H1 (cell line): ENCODE results near the gene SUCLG2. TPM values are rescaled to one million over a fixed set of nuclear protein-coding genes. Genes with fewer than 3 reads are reported as not detected.

Source experiments
- BACH1 ChIP-seq: IDR thresholded peaks from 2 replicates; pipeline ENCODE4 v1.6.1; 2012; ENCODE audit warnings: low read length, improper control_type of control experiment
- CBX8 ChIP-seq: fragments of 300-800, 300-1000 bp; sonication (generic); IDR thresholded peaks from 2 replicates; pipeline ENCODE4 v1.7.1; 2016; ENCODE audit warnings: low read depth, low read length, borderline replicate concordance
- CHD7 ChIP-seq: fragments of 300-600 bp; sonication (generic); IDR thresholded peaks from 2 replicates; pipeline ENCODE4 v1.7.1; 2012; ENCODE audit warnings: low read length, moderate library complexity, mild to moderate bottlenecking, inconsistent platforms; ENCODE audit not compliant: insufficient replicate concordance
- FOSL1 ChIP-seq: IDR thresholded peaks from 2 replicates; pipeline ENCODE4 v1.6.1; 2011; ENCODE audit warnings: mild to moderate bottlenecking, low read depth, low read length, moderate library complexity; ENCODE audit not compliant: insufficient read depth
- SUZ12 ChIP-seq: fragments of 200-600 bp; sonication (generic); IDR thresholded peaks from 2 replicates; pipeline ENCODE4 v1.6.1; 2012; ENCODE audit warnings: mild to moderate bottlenecking, inconsistent platforms, low read length, moderate library complexity, mixed read lengths
- polyA plus RNA-seq, 7 experiments: library from polyadenylated mRNA; depleted of rRNA in 3 of 7; stranded (reverse) in 5 of 7; unstranded in 2 of 7; fragments of >200 nt in 5 of 7; fragments of 200-250 nt in 2 of 7; gene quantifications; 1 replicate in 5 of 7; 2 replicates in 1 of 7; 4 replicates in 1 of 7; pipeline versions ENCODE4 v1.2.1 to v1.2.3, GENCODE V29; 2011 to 2013; ENCODE audit warnings: missing spikeins in 2 of 7, mixed read lengths in 2 of 7
- total RNA-seq: library from RNA; stranded (reverse); fragmentation: NEBNext Ultra II Directional; extraction: Animal tissue kit (Norgen Biotek cat#: 25700); gene quantifications from 2 replicates; pipeline ENCODE4 v1.2.1, GENCODE V29; 2021
- TF ChIP-seq, protein P1 (sequence below): IDR thresholded peaks from 2 replicates; pipeline ENCODE4 v1.6.1; 2012; ENCODE audit warnings: low read length, inconsistent platforms
- TF ChIP-seq, protein P2 (sequence below), 3 experiments: IDR thresholded peaks; 1 replicate in 2 of 3; 2 replicates in 1 of 3; pipeline versions ENCODE4 v1.5.1 to v1.6.1; 2011; ENCODE audit warnings: low read length in 3 of 3, mild to moderate bottlenecking in 3 of 3, inconsistent platforms in 2 of 3, low read depth in 1 of 3, moderate library complexity in 1 of 3; ENCODE audit not compliant: insufficient read depth in 1 of 3; ENCODE audit errors: control extremely low read depth in 1 of 3

Gene SUCLG2
- total and polyA plus RNA-seq, 2 of the 8 experiments (the other 6 are each of a cell fraction or from before 2014, with no cell fraction given): 12.9 to 46.2 TPM

DNA sequence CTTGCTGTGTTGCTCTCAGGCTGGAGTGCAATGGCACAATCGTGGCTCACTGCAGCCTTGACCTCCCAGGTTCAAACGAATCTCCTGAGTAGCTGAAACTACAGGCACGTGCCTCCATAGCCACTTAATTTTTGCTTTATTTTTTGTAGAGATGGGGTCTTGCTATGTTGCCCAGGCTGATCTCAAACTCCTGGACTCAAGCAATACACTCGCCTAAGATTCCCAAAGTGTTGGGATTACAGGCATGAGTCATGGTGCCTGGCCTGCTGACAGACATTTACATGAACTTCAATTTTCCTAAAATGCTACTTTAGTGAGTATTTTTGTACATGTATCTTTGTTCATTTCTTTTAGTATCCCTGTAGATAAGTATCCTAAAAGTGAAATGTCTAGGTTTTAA is 132.3 kb downstream of the SUCLG2 start (continued):
- TF ChIP-seq CHD7 (no peak), SUZ12 (no peak), CBX8 (no peak), FOSL1 (no peak), BACH1 (no peak)
- TF ChIP-seq, protein P1, sequence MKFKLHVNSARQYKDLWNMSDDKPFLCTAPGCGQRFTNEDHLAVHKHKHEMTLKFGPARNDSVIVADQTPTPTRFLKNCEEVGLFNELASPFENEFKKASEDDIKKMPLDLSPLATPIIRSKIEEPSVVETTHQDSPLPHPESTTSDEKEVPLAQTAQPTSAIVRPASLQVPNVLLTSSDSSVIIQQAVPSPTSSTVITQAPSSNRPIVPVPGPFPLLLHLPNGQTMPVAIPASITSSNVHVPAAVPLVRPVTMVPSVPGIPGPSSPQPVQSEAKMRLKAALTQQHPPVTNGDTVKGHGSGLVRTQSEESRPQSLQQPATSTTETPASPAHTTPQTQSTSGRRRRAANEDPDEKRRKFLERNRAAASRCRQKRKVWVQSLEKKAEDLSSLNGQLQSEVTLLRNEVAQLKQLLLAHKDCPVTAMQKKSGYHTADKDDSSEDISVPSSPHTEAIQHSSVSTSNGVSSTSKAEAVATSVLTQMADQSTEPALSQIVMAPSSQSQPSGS: no peak
- TF ChIP-seq, protein P2, sequence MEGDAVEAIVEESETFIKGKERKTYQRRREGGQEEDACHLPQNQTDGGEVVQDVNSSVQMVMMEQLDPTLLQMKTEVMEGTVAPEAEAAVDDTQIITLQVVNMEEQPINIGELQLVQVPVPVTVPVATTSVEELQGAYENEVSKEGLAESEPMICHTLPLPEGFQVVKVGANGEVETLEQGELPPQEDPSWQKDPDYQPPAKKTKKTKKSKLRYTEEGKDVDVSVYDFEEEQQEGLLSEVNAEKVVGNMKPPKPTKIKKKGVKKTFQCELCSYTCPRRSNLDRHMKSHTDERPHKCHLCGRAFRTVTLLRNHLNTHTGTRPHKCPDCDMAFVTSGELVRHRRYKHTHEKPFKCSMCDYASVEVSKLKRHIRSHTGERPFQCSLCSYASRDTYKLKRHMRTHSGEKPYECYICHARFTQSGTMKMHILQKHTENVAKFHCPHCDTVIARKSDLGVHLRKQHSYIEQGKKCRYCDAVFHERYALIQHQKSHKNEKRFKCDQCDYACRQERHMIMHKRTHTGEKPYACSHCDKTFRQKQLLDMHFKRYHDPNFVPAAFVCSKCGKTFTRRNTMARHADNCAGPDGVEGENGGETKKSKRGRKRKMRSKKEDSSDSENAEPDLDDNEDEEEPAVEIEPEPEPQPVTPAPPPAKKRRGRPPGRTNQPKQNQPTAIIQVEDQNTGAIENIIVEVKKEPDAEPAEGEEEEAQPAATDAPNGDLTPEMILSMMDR (IDR thresholded peaks at IDR 0.05; ENCODE audit: control extremely low read depth in 1 of 3, insufficient read depth in 1 of 3, low read depth in 1 of 3, low read length in 3 of 3): no peak
